Measurements from ENCODE around the gene ZNF581. TPM values are rescaled to one million over a fixed set of nuclear protein-coding genes. Genes with fewer than 3 reads are reported as not detected.

ZNF581 gene
- polyA plus RNA-seq, 1 of the 3 experiments (the other 2 are of a cell fraction), result 24.7 TPM

DNA sequence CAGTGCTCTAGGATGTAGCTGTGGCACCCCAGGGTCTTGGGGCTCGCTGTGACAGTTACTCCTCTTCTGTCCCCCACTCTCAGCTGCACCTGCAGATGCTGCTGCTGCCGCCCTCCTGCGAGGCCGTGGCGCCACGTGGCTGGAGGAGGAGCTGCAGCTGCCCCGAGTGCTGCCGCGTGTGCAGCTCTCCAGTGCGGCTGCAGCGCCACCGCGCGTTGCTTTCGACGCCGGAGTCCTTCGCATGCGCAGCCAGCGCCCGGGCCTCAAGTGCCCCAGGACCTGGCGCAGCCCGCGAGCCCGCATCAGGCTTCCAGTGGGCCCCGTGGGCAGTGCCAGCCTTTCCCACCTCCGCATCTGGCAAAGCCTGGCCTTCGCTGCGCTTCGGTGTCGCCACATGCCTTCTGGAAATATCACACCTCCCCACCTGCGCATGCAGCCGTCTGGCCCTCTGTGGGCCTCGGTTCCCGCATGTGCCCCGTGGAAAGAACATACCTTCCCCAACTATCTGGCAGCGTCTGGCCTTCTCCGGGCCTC lies 3.3 kb upstream of the ZNF581 start (continued):
- TF ChIP-seq, protein P1, sequence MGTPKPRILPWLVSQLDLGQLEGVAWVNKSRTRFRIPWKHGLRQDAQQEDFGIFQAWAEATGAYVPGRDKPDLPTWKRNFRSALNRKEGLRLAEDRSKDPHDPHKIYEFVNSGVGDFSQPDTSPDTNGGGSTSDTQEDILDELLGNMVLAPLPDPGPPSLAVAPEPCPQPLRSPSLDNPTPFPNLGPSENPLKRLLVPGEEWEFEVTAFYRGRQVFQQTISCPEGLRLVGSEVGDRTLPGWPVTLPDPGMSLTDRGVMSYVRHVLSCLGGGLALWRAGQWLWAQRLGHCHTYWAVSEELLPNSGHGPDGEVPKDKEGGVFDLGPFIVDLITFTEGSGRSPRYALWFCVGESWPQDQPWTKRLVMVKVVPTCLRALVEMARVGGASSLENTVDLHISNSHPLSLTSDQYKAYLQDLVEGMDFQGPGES (IDR thresholded peaks at IDR 0.05; ENCODE audit: low read depth, low read length), result no peak
- TF ChIP-seq, protein P2, sequence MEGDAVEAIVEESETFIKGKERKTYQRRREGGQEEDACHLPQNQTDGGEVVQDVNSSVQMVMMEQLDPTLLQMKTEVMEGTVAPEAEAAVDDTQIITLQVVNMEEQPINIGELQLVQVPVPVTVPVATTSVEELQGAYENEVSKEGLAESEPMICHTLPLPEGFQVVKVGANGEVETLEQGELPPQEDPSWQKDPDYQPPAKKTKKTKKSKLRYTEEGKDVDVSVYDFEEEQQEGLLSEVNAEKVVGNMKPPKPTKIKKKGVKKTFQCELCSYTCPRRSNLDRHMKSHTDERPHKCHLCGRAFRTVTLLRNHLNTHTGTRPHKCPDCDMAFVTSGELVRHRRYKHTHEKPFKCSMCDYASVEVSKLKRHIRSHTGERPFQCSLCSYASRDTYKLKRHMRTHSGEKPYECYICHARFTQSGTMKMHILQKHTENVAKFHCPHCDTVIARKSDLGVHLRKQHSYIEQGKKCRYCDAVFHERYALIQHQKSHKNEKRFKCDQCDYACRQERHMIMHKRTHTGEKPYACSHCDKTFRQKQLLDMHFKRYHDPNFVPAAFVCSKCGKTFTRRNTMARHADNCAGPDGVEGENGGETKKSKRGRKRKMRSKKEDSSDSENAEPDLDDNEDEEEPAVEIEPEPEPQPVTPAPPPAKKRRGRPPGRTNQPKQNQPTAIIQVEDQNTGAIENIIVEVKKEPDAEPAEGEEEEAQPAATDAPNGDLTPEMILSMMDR (IDR thresholded peaks at IDR 0.05), result peak; percentile 59
- 0 out of 2 replicates have a peak, but pooled peaks have one; percentile 29 for TF ChIP-seq RCOR1 (IDR thresholded peaks at IDR 0.05; ENCODE audit: low read length)
- TF ChIP-seq, protein P3, sequence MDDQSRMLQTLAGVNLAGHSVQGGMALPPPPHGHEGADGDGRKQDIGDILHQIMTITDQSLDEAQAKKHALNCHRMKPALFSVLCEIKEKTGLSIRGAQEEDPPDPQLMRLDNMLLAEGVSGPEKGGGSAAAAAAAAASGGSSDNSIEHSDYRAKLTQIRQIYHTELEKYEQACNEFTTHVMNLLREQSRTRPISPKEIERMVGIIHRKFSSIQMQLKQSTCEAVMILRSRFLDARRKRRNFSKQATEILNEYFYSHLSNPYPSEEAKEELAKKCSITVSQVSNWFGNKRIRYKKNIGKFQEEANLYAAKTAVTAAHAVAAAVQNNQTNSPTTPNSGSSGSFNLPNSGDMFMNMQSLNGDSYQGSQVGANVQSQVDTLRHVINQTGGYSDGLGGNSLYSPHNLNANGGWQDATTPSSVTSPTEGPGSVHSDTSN (IDR thresholded peaks at IDR 0.05), result 0 out of 2 replicates have a peak, but pooled peaks have one; percentile 5
- TF ChIP-seq SIN3A (IDR thresholded peaks at IDR 0.05; ENCODE audit: borderline replicate concordance, low read depth, low read length), result peak; percentile 57; the same call in 1 of the 2 replicates
- peak; percentile 57; the same call in 1 of the 2 replicates for TF ChIP-seq FOXJ3 (CRISPR knock-in tag; IDR thresholded peaks at IDR 0.05)
- no peak for TF ChIP-seq JUND (IDR thresholded peaks at IDR 0.05)

DNA sequence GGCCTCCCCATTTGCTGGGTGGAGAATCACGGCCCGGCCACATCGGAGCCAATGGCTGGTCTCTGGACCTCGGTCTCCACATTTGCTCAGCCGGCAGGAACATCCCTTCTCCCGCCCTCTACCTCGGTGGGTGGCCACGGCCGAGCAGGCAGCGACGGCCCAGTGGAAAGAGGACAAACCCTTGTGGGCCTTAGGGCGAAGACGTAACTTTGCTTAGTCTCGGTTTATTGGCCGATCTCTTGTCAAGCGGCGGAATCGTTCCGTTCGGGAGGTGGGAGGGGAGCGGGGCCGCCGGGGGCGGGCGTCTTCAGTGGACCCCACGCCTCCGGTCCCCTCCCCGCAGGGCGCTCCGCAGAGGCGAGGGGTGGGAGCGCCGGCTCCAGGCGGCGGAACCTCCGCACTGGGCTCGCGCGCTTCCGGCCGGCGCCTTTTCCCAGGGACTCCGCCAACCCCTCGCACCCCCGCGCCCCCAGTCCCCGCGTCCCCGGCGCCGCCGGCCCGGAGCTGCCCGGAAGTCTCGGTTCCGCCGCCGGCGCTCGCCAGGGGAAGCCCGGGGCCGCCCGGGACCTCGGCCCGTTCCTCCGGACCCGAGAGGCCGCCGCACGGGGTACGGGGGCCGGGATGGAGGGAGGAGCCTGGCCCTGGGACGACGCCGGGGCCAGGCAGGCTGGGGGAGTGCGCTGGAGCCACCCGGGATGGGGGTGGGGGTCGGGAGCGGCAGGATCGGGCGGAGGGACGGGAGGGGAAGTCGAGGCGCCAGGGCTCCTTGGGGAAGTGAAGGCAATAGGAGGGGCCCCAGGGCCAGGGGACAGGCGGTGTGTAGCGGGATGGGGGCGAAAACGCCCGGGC lies 2.6 kb upstream of the ZNF581 start, which contains the start of gene ZNF580:
ZNF580 (plus strand) TSS at position 426 of the 849 bp plus-strand sequence. CDS start 1,507 bp downstream, outside the sequence.
- Histone ChIP-seq H3K79me2 (ENCODE audit: insufficient read depth) (peaks cover 95% of the 10 kb centered on the region), H3K9me3 (no peaks in the 10 kb centered on the region), H4K20me1 (ENCODE audit: insufficient read depth) (no peaks in the 10 kb centered on the region), H3K27me3 (ENCODE audit: insufficient read depth) (no peaks in the 10 kb centered on the region), H3K9ac (peak within 1 kb of the TSS; percentile 86), H3K4me1 (ENCODE audit: control insufficient read depth in 1 of 2, insufficient read depth in 2 of 2, low read depth in 1 of 2, low read length in 1 of 2) (peaks cover 15 to 47% of the 10 kb centered on the region in 2 experiments; a peak in 1 of 4 replicates), H3K4me2 (peak within 1 kb of the TSS; percentile 95), H3K36me3 (replicated peaks in 1 of 2; ENCODE audit: control insufficient read depth in 1 of 2, insufficient read depth in 2 of 2, low read length in 1 of 2) (peaks cover 10 to 13% of the 10 kb centered on the region in 2 experiments), H2AFZ (ENCODE audit: low read depth) (peak within 1 kb of the TSS; percentile 49; the same call in 1 of the 2 replicates), H3K27ac (ENCODE audit: low read depth in 2 of 2, low read length in 1 of 2) (peak within 1 kb of the TSS; percentile 85 to 88), H3K4me3 (ENCODE audit: low read depth in 2 of 2, low read length in 1 of 2) (peak within 1 kb of the TSS; percentile 53 to 81), H3F3A (replicated peaks; ENCODE audit: insufficient read depth) (peaks cover 29% of the 10 kb centered on the region), H3K9me2 (no peaks in the 10 kb centered on the region)
- POLR2A ChIA-PET, result interaction anchor here (0.9 to 1.0 kb wide), 2 partner anchors 41 to 153 kb away, joined by 4 read pairs; partner anchors contain the start of gene ZNF524
- CTCF ChIA-PET, result interaction anchor here (1.0 to 5.0 kb wide), 7 partner anchors 8 to 54 kb away, joined by 3 to 28 read pairs (median 8); no protein-coding TSS in a partner anchor
- 4% methylated on average over 31 of the region's 89 CpGs for WGBS (ENCODE audit: low lambda C conversion rate)
- peak; percentile 90 for DNase-seq
- TF ChIP-seq FOSL2 (IDR thresholded peaks at IDR 0.05; ENCODE audit: borderline replicate concordance, low read depth) (no peak), RFX5 (IDR thresholded peaks at IDR 0.05; ENCODE audit: low read length) (0 out of 2 replicates have a peak, but pooled peaks have one; percentile 14), TAF1 (IDR thresholded peaks at IDR 0.05; ENCODE audit: borderline replicate concordance, low read depth, low read length) (peak; percentile 51; the same call in 1 of the 2 replicates), YY1 (IDR thresholded peaks at IDR 0.05; ENCODE audit: low read depth) (peak; percentile 51; the same call in 1 of the 2 replicates), SMC3 (IDR thresholded peaks at IDR 0.05; ENCODE audit: low read depth, low read length) (no peak), CHD2 (IDR thresholded peaks at IDR 0.05; ENCODE audit: low read length, partially characterized antibody) (peak; percentile 35), FOXJ3 (CRISPR knock-in tag; IDR thresholded peaks at IDR 0.05) (no peak), MAX (IDR thresholded peaks at IDR 0.05; ENCODE audit: low read depth) (0 out of 2 replicates have a peak, but pooled peaks have one; percentile 47), TCF12 (IDR thresholded peaks at IDR 0.05) (no peak), RXRA (IDR thresholded peaks at IDR 0.05; ENCODE audit: borderline replicate concordance, low read depth) (no peak), RCOR1 (IDR thresholded peaks at IDR 0.05; ENCODE audit: low read length) (no peak), FOXM1 (IDR thresholded peaks at IDR 0.05; ENCODE audit: low read depth) (no peak)
- TF ChIP-seq, protein P1 (IDR thresholded peaks at IDR 0.05; ENCODE audit: low read depth, low read length), result no peak
- TF ChIP-seq, protein P2 (IDR thresholded peaks at IDR 0.05), result no peak
- TF ChIP-seq, protein P3 (IDR thresholded peaks at IDR 0.05), result peak; percentile 14

Data from SK-N-SH (cell line).